HG03064 (cell line): ENCODE results near the gene UAP1.

Experiments
- ATAC-seq: cut with Tn5 transposase; IDR thresholded peaks from one replicate; pipeline ENCODE4 v1.9.1; 2021; ENCODE audit warnings: low read depth; ENCODE audit not compliant: unreplicated experiment

UAP1 gene

GRCh38 chr1:162612606-162613400 lies 51.3 kb downstream of the UAP1 start:
- ATAC-seq = no peak

GRCh38 chr1:162616848-162617247 lies 55.3 kb downstream of the UAP1 start:
- no peak for ATAC-seq

GRCh38 chr1:162617513-162617912 lies 56.0 kb downstream of the UAP1 start:
- ATAC-seq = no peak

- no peak for ATAC-seq
Observed at GRCh38 chr1:162619076-162619475, 57.6 kb downstream of the UAP1 start.

- no peak for ATAC-seq
Observed at GRCh38 chr1:162621256-162621655, 59.7 kb downstream of the UAP1 start.

GRCh38 chr1:162625679-162626078 lies 64.2 kb downstream of the UAP1 start:
- ATAC-seq = no peak

- ATAC-seq = no peak
Observed at GRCh38 chr1:162626094-162626493, 64.6 kb downstream of the UAP1 start.

- no peak for ATAC-seq
Observed at GRCh38 chr1:162626761-162627160, 65.2 kb downstream of the UAP1 start.

- ATAC-seq = no peak
Observed at GRCh38 chr1:162627662-162628296, 66.3 kb downstream of the UAP1 start.

GRCh38 chr1:162629077-162629627 lies 67.6 kb downstream of the UAP1 start:
- ATAC-seq = no peak

GRCh38 chr1:162629651-162630050 lies 68.1 kb downstream of the UAP1 start:
- no peak for ATAC-seq

- no peak for ATAC-seq
Observed at GRCh38 chr1:162631546-162632191, 70.1 kb downstream of the UAP1 start.

- no peak for ATAC-seq
Observed at GRCh38 chr1:162632217-162632666, 70.7 kb downstream of the UAP1 start, which contains the start of gene DDR2. DDR2 (plus strand) TSS chr1:162632464; CDS start chr1:162719064, 86,600 bp downstream.

- ATAC-seq = no peak
Observed at GRCh38 chr1:162632698-162633080, 71.2 kb downstream of the UAP1 start.

- ATAC-seq = no peak
Observed at GRCh38 chr1:162633081-162633762, 71.7 kb downstream of the UAP1 start.

- ATAC-seq = no peak
Observed at GRCh38 chr1:162635418-162635817, 73.9 kb downstream of the UAP1 start.

- no peak for ATAC-seq
Observed at GRCh38 chr1:162639718-162640117, 78.2 kb downstream of the UAP1 start.

- no peak for ATAC-seq
Observed at GRCh38 chr1:162641114-162641513, 79.6 kb downstream of the UAP1 start.

- ATAC-seq = no peak
Observed at GRCh38 chr1:162644986-162645314, 83.4 kb downstream of the UAP1 start.

GRCh38 chr1:162645666-162646065 lies 84.1 kb downstream of the UAP1 start:
- no peak for ATAC-seq

- ATAC-seq = no peak
Observed at GRCh38 chr1:162649583-162649982, 88.1 kb downstream of the UAP1 start.
